GM11168 (cell line): Measurements from ENCODE around the gene RAD50.
"Not testable (repeated sequence)": the region's sequence is repeated elsewhere in the genome, so short reads cannot be mapped to it uniquely, and the experiment has no call there.

ENCODE experiments used
- in situ Hi-C: fragments of 300-500 bp; cut with MboI; formaldehyde crosslinking; loops from one replicate; pipeline ENCODE4 v1.12.0; 2022; ENCODE audit warnings: low sequenced_read_pairs; ENCODE audit not compliant: unreplicated experiment

The RAD50 gene

GRCh38 chr5:132688536-132689339, 132.0 kb downstream of the RAD50 start:
- in situ Hi-C loops: no loop called here

GRCh38 chr5:132689513-132689912, 132.7 kb downstream of the RAD50 start:
- in situ Hi-C loops: no loop called here

GRCh38 chr5:132690156-132690555, 133.4 kb downstream of the RAD50 start:
- in situ Hi-C loops: no loop called here

- in situ Hi-C loops: not testable (repeated sequence)
Observed at GRCh38 chr5:132691755-132692631, 135.2 kb downstream of the RAD50 start.

GRCh38 chr5:132692632-132692967, 135.8 kb downstream of the RAD50 start:
- in situ Hi-C loops: no loop called here
